ENCODE measurements around the gene ZNF205.
"Not testable (repeated sequence)": the region's sequence is repeated elsewhere in the genome, so short reads cannot be mapped to it uniquely, and the experiment has no call there.

ZNF205 gene

GRCh38 chr16:3112058-3112880 is at the start of gene ZNF205:
TSS of gene ZNF205 (plus strand) at chr16:3112586. CDS start at chr16:3113431, 845 bp downstream.
- DNase-seq (ENCODE audit: extremely low read depth in 1 of 2, low read depth in 1 of 2) = no peak

- DNase-seq (ENCODE audit: extremely low read depth in 1 of 2, low read depth in 1 of 2) = no peak
Observed at GRCh38 chr16:3063625-3064386, 48.6 kb upstream of the ZNF205 start.

GRCh38 chr16:3065069-3065741 is 47.2 kb upstream of the ZNF205 start, which contains the start of gene IL32:
TSS of gene IL32 (plus strand) at chr16:3065640. CDS start at chr16:3065812, 172 bp downstream.
- peak in 1 of 2 donors; percentile 73 for DNase-seq (ENCODE audit: extremely low read depth in 1 of 2, low read depth in 1 of 2)

GRCh38 chr16:3065742-3066439 is 46.5 kb upstream of the ZNF205 start:
- DNase-seq (ENCODE audit: extremely low read depth in 1 of 2, low read depth in 1 of 2) = no peak

GRCh38 chr16:3066440-3066748 is 46.0 kb upstream of the ZNF205 start:
- no peak for DNase-seq (ENCODE audit: extremely low read depth in 1 of 2, low read depth in 1 of 2)

GRCh38 chr16:3068487-3068886 is 43.9 kb upstream of the ZNF205 start:
- DNase-seq (ENCODE audit: extremely low read depth in 1 of 2, low read depth in 1 of 2) = no peak

- not testable (repeated sequence) for DNase-seq (ENCODE audit: extremely low read depth in 1 of 2, low read depth in 1 of 2)
Observed at GRCh38 chr16:3069146-3069545, 43.2 kb upstream of the ZNF205 start.

- no peak for DNase-seq (ENCODE audit: extremely low read depth in 1 of 2, low read depth in 1 of 2)
Observed at GRCh38 chr16:3070608-3071111, 41.7 kb upstream of the ZNF205 start.

- no peak for DNase-seq (ENCODE audit: extremely low read depth in 1 of 2, low read depth in 1 of 2)
Observed at GRCh38 chr16:3071655-3072054, 40.7 kb upstream of the ZNF205 start.

- DNase-seq (ENCODE audit: extremely low read depth in 1 of 2, low read depth in 1 of 2) = not testable (repeated sequence)
Observed at GRCh38 chr16:3072148-3072547, 40.2 kb upstream of the ZNF205 start.

- DNase-seq (ENCODE audit: extremely low read depth in 1 of 2, low read depth in 1 of 2) = not testable (repeated sequence)
Observed at GRCh38 chr16:3072576-3073263, 39.7 kb upstream of the ZNF205 start.

GRCh38 chr16:3073448-3073847 is 38.9 kb upstream of the ZNF205 start:
- no peak for DNase-seq (ENCODE audit: extremely low read depth in 1 of 2, low read depth in 1 of 2)

- peak; percentile 69 to 87 for DNase-seq (ENCODE audit: extremely low read depth in 1 of 2, low read depth in 1 of 2)
Observed at GRCh38 chr16:3074860-3075522, 37.4 kb upstream of the ZNF205 start.

GRCh38 chr16:3075523-3075915 is 36.9 kb upstream of the ZNF205 start:
- no peak for DNase-seq (ENCODE audit: extremely low read depth in 1 of 2, low read depth in 1 of 2)

GRCh38 chr16:3075946-3076345 is 36.4 kb upstream of the ZNF205 start:
- DNase-seq (ENCODE audit: extremely low read depth in 1 of 2, low read depth in 1 of 2) = not testable (repeated sequence)

- no peak for DNase-seq (ENCODE audit: extremely low read depth in 1 of 2, low read depth in 1 of 2)
Observed at GRCh38 chr16:3076577-3076976, 35.8 kb upstream of the ZNF205 start.

GRCh38 chr16:3080024-3080423 is 32.4 kb upstream of the ZNF205 start:
- DNase-seq (ENCODE audit: extremely low read depth in 1 of 2, low read depth in 1 of 2) = no peak

- not testable (repeated sequence) for DNase-seq (ENCODE audit: extremely low read depth in 1 of 2, low read depth in 1 of 2)
Observed at GRCh38 chr16:3081957-3082356, 30.4 kb upstream of the ZNF205 start.

GRCh38 chr16:3083408-3083807 is 29.0 kb upstream of the ZNF205 start:
- not testable (repeated sequence) for DNase-seq (ENCODE audit: extremely low read depth in 1 of 2, low read depth in 1 of 2)

GRCh38 chr16:3084491-3084890 is 27.9 kb upstream of the ZNF205 start:
- no peak for DNase-seq (ENCODE audit: extremely low read depth in 1 of 2, low read depth in 1 of 2)
